ENCODE results near the gene ALKAL2. TPM values are rescaled to one million over a fixed set of nuclear protein-coding genes. Genes with fewer than 3 reads are reported as not detected.
A peak's percentile ranks its signal among the peaks of the same experiment; 100 is the strongest.

The ALKAL2 gene
- total RNA-seq, 1 experiment from 2014 or later = not detected

DNA sequence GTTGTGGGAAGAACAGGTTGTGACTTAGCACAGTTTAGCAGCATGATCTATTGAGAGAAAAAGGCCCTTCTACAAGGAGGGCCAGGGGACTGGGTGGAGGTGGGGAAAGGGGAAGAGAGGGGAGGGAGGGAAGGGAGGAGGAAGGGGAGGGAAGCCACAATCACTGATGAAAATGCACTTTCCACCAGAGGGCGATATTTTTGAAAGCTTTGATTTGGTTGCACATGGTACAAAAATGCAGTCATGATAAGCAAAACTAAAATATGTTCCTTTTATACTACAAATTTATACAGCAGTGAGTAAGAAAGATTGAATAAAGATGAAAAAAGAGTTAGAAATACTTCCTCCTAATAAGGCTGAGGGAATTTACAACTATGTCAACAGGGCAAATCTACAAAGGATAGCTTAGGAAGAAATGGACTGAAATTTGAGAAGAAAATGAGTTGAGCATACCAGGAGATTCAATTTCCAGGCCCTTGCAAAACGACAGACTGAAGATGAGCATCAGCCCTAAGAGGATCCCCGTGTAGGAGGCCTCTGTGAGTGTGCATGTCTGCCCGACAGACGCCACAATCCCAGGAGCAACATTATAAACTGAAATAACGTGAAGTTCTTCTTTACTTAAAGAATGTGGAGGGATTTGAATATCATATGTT, 41.3 kb downstream of the ALKAL2 start:
- peak; percentile 53 for DNase-seq (ENCODE audit: low read depth)

DNA sequence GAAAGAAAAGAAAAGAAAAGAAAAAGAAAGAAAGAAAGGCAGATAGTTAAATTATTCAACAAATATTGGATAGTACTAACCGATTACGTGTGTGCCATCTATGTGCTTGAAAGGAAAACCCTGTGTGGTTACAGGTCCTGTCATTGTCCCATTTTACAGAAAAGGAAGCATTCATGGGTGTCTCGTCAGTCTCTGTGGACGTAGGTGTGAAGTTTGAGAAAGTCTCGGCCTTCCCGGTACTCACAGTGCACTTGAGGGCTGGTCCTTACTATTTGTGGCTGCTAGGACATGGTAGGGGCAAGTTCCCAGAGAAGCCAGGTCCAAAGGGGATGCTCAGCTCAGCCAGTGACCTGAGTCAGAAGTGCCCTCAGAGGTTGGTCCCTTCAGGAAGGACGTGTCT, 43.3 kb downstream of the ALKAL2 start:
- no peak for DNase-seq (ENCODE audit: low read depth)

DNA sequence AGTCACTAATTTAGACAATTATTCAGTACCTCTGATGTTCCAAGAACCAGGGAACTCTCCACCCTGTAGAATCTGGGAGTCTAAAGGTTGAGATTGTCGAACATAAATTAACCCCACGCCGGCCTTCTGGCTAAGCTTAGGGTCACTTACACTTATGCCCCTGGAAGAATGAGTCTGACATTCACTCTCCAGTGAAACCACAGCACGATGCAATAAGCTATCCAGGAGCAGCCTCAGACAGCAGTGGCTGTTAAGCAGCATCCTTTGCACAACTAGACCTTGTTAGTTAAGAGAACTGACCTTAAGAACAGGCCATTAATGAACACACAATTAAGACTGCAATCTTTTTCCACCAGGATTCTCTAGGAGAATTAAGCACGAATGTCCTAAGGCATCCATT, 49.0 kb downstream of the ALKAL2 start:
- no peak for DNase-seq (ENCODE audit: low read depth)

DNA sequence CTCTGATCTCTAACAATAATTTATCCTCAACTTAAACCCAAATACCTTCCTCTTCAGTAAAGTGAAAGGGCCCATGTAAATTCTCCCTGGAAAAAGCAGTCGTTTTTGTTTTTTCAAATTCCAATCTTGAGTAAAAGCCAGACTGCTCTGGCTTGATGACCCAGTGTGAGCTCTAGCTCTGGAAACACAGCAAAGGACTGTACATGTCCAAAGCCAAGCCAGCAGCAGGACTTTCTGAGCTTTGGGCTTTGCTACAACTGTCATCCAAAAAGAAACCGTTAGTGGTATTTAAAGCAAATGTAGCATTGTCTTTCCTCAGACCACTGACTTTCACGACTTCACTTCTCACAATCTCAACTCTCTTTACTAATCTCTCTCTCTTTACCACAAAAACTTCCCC, 49.5 kb downstream of the ALKAL2 start:
- no peak for DNase-seq (ENCODE audit: low read depth)

DNA sequence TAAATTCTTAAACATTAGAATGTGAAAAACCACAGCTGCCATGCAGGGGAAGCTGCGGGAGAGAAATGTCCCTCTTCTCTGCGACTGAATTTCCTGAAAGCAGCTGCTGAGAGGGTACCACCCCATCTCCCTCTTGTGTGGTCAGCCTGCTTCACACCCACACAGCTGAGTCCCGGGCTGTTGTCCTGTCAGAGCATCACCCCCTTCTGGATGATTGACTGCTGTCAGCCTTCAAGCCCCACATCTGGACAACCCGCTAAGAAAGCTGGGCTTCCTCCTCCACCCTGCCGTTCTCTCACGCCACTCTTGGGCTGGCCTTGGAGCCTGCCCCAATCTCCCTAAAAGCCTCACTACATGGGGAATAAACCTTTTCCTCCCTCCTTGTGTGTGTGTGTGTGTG, 50.0 kb downstream of the ALKAL2 start:
- DNase-seq (ENCODE audit: low read depth) = no peak

DNA sequence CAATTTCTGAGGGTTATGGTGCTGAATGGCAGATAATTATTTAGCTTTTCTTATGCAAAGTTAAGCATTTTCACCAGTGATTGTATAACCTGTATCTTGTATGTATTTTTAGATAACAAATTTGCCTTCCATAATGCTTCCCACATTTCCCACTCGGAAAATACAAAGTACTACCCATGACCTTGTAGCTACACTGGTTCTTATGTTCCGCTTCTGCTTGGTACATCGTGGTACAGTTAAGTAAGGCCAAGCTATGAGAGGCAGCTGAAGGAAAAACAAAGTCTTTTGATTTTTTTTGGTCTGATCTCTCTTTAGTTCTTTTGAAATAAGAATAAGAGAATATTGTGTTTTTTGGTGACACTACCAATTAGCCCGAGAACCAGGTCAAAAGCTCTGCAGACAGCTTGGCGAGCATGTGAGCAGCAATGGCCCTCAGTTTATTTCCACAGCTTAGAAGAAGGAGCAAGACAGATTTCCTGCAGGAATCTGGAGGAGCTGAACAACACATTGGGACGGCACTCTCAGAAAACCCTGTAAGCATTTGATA, 50.8 kb downstream of the ALKAL2 start:
- no peak for DNase-seq (ENCODE audit: low read depth)

DNA sequence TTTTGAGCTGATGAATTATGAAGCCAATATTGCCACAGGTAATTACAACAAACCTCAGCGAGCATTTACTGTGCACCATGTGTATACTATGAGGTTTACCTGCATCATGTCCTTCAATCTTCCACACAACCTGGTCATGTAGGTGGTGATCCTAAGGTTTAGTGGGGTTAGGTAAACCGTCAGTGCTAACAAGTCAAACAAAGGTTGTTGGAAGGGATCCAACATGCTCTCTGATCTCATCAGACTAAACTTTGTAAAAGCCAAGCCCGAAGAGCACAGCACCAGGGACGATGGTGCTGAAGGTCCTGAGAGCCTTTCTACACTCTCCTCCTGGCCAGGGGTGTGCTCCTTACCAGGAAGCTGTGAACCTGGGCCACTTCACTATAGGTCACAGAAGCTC, 53.5 kb downstream of the ALKAL2 start:
- no peak for DNase-seq (ENCODE audit: low read depth)

DNA sequence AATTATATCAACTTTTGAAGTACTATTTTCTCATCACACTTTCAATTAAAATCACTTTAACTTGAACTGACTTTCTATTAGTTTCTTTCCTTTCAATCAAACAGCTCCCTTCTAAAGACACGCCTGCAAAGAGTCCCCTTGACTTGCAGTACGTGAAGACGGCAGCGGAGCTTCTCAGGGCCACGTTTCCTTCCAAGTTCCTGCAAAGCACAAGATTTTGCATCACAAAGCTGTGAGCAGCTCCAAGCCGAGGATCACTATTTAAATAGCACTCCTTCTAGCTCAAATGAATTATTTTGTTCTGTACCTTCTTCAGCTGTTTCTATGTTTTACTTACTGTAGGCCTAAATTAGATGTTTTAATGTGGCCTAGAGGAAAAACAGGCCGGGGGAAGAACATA, 54.9 kb downstream of the ALKAL2 start:
- DNase-seq (ENCODE audit: low read depth) = no peak

DNA sequence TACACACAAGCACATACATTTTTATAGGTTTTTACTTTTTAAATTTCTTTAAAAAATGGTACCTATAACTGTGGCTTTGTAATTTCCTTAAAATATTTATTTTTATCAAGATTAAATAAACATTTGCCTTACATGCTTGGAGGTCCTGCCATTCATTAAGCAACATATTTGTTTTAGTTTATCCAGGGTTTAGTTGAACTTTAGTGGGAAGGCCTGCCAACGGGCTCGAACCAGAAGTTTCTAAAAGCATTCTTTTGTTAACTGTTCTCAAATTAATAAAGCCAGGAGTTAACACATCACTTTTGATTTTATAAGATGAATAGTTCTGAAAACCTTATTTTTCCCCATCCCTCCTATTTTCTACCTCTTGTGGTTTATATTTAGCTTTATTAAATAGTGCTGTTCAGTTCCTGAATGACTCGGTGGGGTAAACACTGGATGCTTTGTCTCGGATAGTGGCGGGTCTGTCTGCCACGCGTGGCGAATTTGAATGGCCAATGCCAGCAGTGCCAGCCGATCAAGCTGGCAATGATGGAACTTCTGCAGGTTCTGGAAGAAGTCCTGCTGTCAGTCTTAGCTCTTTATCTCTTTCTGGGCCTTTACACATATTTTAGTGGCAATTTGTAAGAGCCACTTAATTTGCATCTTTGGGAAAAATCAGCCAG, 56.2 kb downstream of the ALKAL2 start:
- no peak for DNase-seq (ENCODE audit: low read depth)

Other genes starting within 250 kb of the ALKAL2 start
- 0.15 TPM in 1 of 2 replicates, not detected in the other for gene FAM110C, start 241.6 kb downstream of the ALKAL2 start, total RNA-seq (2014; rRNA removed; shearing (Covaris generic))
- 8.0 and 12.9 TPM in 2 replicates for gene SH3YL1, start 24.1 kb downstream of the ALKAL2 start, total RNA-seq (2014; rRNA removed; shearing (Covaris generic))
- gene ACP1, start 23.1 kb downstream of the ALKAL2 start, total RNA-seq (2014; rRNA removed; shearing (Covaris generic)) = 99.4 and 125 TPM in 2 replicates